Astrocyte (in vitro differentiated cells and primary cell): Measurements from ENCODE around the gene CAMKMT.

Experiments
- CTCF ChIP-seq: IDR thresholded peaks from 2 replicates; pipeline ENCODE4 v1.5.1; 2011; ENCODE audit warnings: low read depth, mild to moderate bottlenecking, inconsistent platforms, low read length, moderate library complexity; ENCODE audit not compliant: insufficient read depth
- EZH2 ChIP-seq: IDR thresholded peaks from 2 replicates; pipeline ENCODE4 v1.6.1; 2012; ENCODE audit warnings: mild to moderate bottlenecking, low read length, inconsistent platforms; ENCODE audit not compliant: insufficient read depth

- TF ChIP-seq EZH2 (no peak), CTCF (no peak)
Observed at GRCh38 chr2:44687686-44688455, 326.1 kb downstream of the CAMKMT start.
